ENCODE measurements around the gene EPS15.
"Not testable (repeated sequence)": the region's sequence is repeated elsewhere in the genome, so short reads cannot be mapped to it uniquely, and the experiment has no call there.

The EPS15 gene

GRCh38 chr1:51343624-51344023 is 175.4 kb downstream of the EPS15 start:
- FAIRE-seq: no peak
- DNase-seq (ENCODE audit: low spot score): no peak

GRCh38 chr1:51342591-51343206 is 176.4 kb downstream of the EPS15 start:
- FAIRE-seq (no peak), DNase-seq (ENCODE audit: low spot score) (no peak)

GRCh38 chr1:51341876-51342496 is 177.1 kb downstream of the EPS15 start:
- no peak for FAIRE-seq

GRCh38 chr1:51340380-51340779 is 178.7 kb downstream of the EPS15 start:
- FAIRE-seq (no peak), DNase-seq (ENCODE audit: low spot score) (no peak)

More at GRCh38 chr1:51341876-51342496, 177.1 kb downstream of the EPS15 start:
- no peak for DNase-seq (ENCODE audit: low spot score)

GRCh38 chr1:51336711-51337110 is 182.4 kb downstream of the EPS15 start:
- DNase-seq (ENCODE audit: low spot score) (no peak), FAIRE-seq (no peak)

GRCh38 chr1:51336004-51336403 is 183.1 kb downstream of the EPS15 start:
- FAIRE-seq (no peak), DNase-seq (ENCODE audit: low spot score) (no peak)

- peak; percentile 83 for FAIRE-seq
- DNase-seq (ENCODE audit: low spot score): peak; percentile 85
Measured at GRCh38 chr1:51331206-51332100, 187.6 kb downstream of the EPS15 start.

GRCh38 chr1:51330331-51331201 is 188.5 kb downstream of the EPS15 start, which contains the start of gene TTC39A:
Gene TTC39A, minus strand, starts transcription at chr1:51330562. Its CDS starts 85 bp downstream, at chr1:51330477.
- FAIRE-seq (no peak), DNase-seq (ENCODE audit: low spot score) (no peak)

- FAIRE-seq (no peak), DNase-seq (ENCODE audit: low spot score) (no peak)
Measured at GRCh38 chr1:51329443-51330325, 189.4 kb downstream of the EPS15 start.

- FAIRE-seq (no peak), DNase-seq (ENCODE audit: low spot score) (no peak)
Measured at GRCh38 chr1:51328926-51329325, 190.1 kb downstream of the EPS15 start.

- FAIRE-seq (no peak), DNase-seq (ENCODE audit: low spot score) (no peak)
Measured at GRCh38 chr1:51328279-51328678, 190.8 kb downstream of the EPS15 start.

- no peak for FAIRE-seq
- peak; percentile 12 for DNase-seq (ENCODE audit: low spot score)
Measured at GRCh38 chr1:51327386-51327785, 191.7 kb downstream of the EPS15 start.

- FAIRE-seq: no peak
Measured at GRCh38 chr1:51326839-51327238, 192.2 kb downstream of the EPS15 start.

GRCh38 chr1:51325878-51326755 is 192.9 kb downstream of the EPS15 start:
- no peak for DNase-seq (ENCODE audit: low spot score)
- FAIRE-seq: no peak

More at GRCh38 chr1:51326839-51327238, 192.2 kb downstream of the EPS15 start:
- no peak for DNase-seq (ENCODE audit: low spot score)

GRCh38 chr1:51325391-51325790 is 193.7 kb downstream of the EPS15 start:
- FAIRE-seq (no peak), DNase-seq (ENCODE audit: low spot score) (no peak)

GRCh38 chr1:51325011-51325385 is 194.1 kb downstream of the EPS15 start:
- FAIRE-seq; DNase-seq (ENCODE audit: low spot score): not testable (repeated sequence)

- DNase-seq (ENCODE audit: low spot score): peak; percentile 76
- peak; percentile 58 for FAIRE-seq
Measured at GRCh38 chr1:51324251-51325010, 194.6 kb downstream of the EPS15 start.

- DNase-seq (ENCODE audit: low spot score) (no peak), FAIRE-seq (no peak)
Measured at GRCh38 chr1:51323778-51324177, 195.3 kb downstream of the EPS15 start.
